ENCODE measurements around the gene CANX. TPM values are rescaled to one million over a fixed set of nuclear protein-coding genes. Genes with fewer than 3 reads are reported as not detected.
A peak's percentile ranks its signal among the peaks of the same experiment; 100 is the strongest.

CANX gene
- total and polyA plus RNA-seq, 12 donors: 90.9 to 659 (median 463) TPM

DNA sequence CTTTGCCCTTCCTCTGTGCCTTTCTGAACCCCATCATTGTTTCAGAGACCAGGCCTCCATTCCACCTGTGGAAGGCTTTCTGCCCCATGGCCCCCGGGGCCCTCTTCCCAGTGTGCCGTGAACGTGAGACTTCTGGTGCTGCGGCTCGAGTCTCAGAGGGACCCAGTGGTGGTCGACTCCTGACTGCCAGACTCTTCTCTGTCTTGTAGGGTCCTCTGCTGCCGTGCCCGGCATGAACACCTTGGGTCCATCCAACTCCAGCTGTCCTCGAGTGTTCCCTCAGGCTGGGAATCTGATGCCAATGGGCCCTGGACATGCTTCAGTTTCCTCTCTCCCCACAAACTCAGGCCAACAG, 74.9 kb downstream of the CANX start:
- Histone ChIP-seq H3K4me3 (no peak overlapping the region), H3K27me3 (no peaks in the 10 kb centered on the region), H3K36me3 (peaks cover 0 to 100% (median 73%) of the 10 kb centered on the region in 9 donors), H3K9me3 (no peaks in the 10 kb centered on the region), H3K4me1 (peaks cover 0 to 46% (median 0%) of the 10 kb centered on the region in 9 donors), H3K27ac (no peak overlapping the region)
- WGBS, 2 donors: 91 to 93% methylated on average over 9 of the region's 9 CpGs
- ATAC-seq (no peak), DNase-seq (no peak)
- intact Hi-C loops (cut with DNase I): no loop called here
- TF ChIP-seq, protein P1, sequence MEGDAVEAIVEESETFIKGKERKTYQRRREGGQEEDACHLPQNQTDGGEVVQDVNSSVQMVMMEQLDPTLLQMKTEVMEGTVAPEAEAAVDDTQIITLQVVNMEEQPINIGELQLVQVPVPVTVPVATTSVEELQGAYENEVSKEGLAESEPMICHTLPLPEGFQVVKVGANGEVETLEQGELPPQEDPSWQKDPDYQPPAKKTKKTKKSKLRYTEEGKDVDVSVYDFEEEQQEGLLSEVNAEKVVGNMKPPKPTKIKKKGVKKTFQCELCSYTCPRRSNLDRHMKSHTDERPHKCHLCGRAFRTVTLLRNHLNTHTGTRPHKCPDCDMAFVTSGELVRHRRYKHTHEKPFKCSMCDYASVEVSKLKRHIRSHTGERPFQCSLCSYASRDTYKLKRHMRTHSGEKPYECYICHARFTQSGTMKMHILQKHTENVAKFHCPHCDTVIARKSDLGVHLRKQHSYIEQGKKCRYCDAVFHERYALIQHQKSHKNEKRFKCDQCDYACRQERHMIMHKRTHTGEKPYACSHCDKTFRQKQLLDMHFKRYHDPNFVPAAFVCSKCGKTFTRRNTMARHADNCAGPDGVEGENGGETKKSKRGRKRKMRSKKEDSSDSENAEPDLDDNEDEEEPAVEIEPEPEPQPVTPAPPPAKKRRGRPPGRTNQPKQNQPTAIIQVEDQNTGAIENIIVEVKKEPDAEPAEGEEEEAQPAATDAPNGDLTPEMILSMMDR (IDR thresholded peaks at IDR 0.05): no peak

DNA sequence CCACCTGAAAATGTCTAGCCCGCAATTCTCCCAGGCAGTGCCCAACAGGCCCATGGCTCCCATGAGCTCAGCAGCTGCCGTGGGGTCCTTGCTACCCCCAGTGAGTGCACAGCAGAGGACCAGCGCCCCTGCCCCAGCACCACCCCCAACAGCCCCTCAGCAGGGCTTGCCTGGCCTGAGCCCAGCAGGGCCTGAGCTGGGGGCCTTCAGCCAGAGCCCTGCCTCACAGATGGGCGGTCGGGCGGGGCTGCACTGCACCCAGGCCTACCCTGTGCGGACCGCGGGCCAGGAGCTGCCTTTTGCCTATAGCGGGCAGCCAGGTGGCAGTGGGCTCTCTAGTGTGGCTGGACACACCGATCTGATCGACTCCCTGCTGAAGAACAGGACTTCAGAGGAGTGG, 75.7 kb downstream of the CANX start:
- Histone ChIP-seq H3K36me3 (peaks cover 0 to 100% (median 68%) of the 10 kb centered on the region in 9 donors), H3K4me3 (no peak overlapping the region), H3K27ac (no peak overlapping the region), H3K9me3 (no peaks in the 10 kb centered on the region), H3K4me1 (peaks cover 0 to 46% (median 0%) of the 10 kb centered on the region in 9 donors), H3K27me3 (no peaks in the 10 kb centered on the region)
- 96 to 97% methylated on average over 12 of the region's 12 CpGs for WGBS, 2 donors
- DNase-seq (no peak), ATAC-seq (peak in 2 of 8 donors; percentile 23 to 43)
- intact Hi-C loops (cut with DNase I): no loop called here
- TF ChIP-seq, protein P1 (IDR thresholded peaks at IDR 0.05): no peak

DNA sequence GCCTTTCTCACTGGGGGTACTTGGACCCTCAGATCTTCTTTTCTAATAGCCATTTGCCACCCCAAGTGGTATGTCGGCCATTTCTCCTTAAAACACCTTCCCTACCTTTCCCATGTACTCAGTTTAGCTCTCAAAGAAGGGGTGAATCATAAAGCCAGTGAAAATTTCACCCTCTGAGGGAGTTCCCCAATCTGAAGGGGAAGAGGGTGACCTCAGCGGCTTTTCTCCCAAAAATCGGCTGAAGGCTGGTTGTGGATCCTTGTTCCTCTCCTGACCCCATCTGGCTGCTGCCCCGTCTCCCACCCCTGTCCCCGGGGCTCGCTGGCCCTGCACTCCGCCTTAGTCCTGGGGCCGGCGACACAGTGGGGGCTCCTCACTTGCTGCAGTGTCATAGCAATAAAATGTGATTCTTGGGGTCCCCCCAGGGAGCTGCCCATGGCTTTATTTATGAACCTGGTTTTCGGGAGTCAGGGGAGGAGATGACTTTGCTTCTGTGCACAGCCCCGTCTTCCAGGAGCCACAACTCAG, 77.7 kb downstream of the CANX start:
- Histone ChIP-seq H3K27me3 (no peaks in the 10 kb centered on the region), H3K36me3 (peaks cover 0 to 99% (median 47%) of the 10 kb centered on the region in 9 donors), H3K4me1 (peaks cover 0 to 63% (median 0%) of the 10 kb centered on the region in 9 donors), H3K27ac (peak overlapping the region in 1 of 10 donors; percentile 1), H3K4me3 (no peak overlapping the region), H3K9me3 (no peaks in the 10 kb centered on the region)
- DNase-seq (no peak), ATAC-seq (peak in 2 of 8 donors; percentile 13 to 35)
- 91 to 95% methylated on average over 11 of the region's 11 CpGs for WGBS, 2 donors
- TF ChIP-seq, protein P1 (IDR thresholded peaks at IDR 0.05): no peak
- intact Hi-C loops (cut with DNase I): no loop called here

DNA sequence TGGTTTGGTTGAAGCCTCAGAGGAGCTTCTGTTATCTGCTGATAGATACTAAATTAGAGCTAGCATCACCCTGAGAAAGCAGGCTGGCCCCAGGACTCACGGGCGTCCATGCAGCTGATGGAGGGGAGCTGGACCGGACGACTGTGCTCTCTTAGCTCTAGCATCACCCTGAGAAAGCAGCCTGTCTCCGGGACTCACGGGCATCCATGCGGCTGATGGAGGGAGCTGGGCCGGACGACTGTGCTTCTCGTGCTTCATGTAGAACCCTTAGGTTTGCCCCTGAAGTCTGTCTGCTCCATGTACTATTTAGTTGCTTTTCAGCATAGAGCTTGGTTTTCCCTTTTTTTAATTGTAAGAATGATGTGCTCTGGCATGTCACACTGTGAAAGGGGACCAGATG, 78.7 kb downstream of the CANX start:
- H3K4me3 ChIP-seq: no peak overlapping the region
- 87 to 92% methylated on average over 10 of the region's 10 CpGs for WGBS, 2 donors
- DNase-seq (no peak), ATAC-seq (no peak)
- H3K27me3 ChIP-seq: no peaks in the 10 kb centered on the region
- intact Hi-C loops (cut with DNase I): no loop called here
- peaks cover 0 to 70% (median 0%) of the 10 kb centered on the region in 9 donors for H3K4me1 ChIP-seq
- no peaks in the 10 kb centered on the region for H3K9me3 ChIP-seq
- peak overlapping the region in 1 of 10 donors; percentile 45 for H3K27ac ChIP-seq
- peaks cover 0 to 92% (median 38%) of the 10 kb centered on the region in 9 donors for H3K36me3 ChIP-seq
- TF ChIP-seq, protein P1 (IDR thresholded peaks at IDR 0.05): no peak
